Activated CD4-positive, alpha-beta T cell treated with anti-CD3 and anti-CD28 coated beads for 36 hours (primary cell): ENCODE data around the gene ARID1B. TPM values are rescaled to one million over a fixed set of nuclear protein-coding genes. Genes with fewer than 3 reads are reported as not detected.

Source experiments
- ATAC-seq: fragments of 200-7000 bp; cut with Tn5 transposase; one replicate; pipeline ENCODE4 v1.10.0; 2021; ENCODE audit warnings: mild to moderate bottlenecking, moderate library complexity
- CTCF ChIA-PET: fragments of 350-600 bp; sonication (Branson Sonifier 250); formaldehyde crosslinking; loops from one replicate; lab custom pipeline; 2021; ENCODE audit warnings: antibody characterized with exemption; lab: Charles Lee
- POLR2A ChIA-PET: fragments of 350-600 bp; sonication (Branson Sonifier 250); formaldehyde crosslinking; loops from one replicate; lab custom pipeline; 2021; ENCODE audit warnings: antibody characterized with exemption, inconsistent platforms; lab: Charles Lee
- DNase-seq: peaks from one replicate; pipeline ENCODE4 v3.0.0-alpha.2; 2020
- H3K27ac Mint-ChIP-seq: one replicate; pipeline ENCODE4 v1.8.0; 2021; ENCODE audit warnings: mixed read lengths
- H3K27me3 Mint-ChIP-seq: one replicate; pipeline ENCODE4 v1.8.0; 2021; ENCODE audit warnings: mixed read lengths
- H3K36me3 Mint-ChIP-seq: one replicate; pipeline ENCODE4 v1.8.0; 2021; ENCODE audit warnings: low read depth, mixed read lengths
- H3K4me1 Mint-ChIP-seq: one replicate; pipeline ENCODE4 v1.8.0; 2021; ENCODE audit warnings: mixed read lengths
- H3K4me3 Mint-ChIP-seq: one replicate; pipeline ENCODE4 v1.8.0; 2021; ENCODE audit warnings: mild to moderate bottlenecking, moderate library complexity, mixed read lengths
- H3K9me3 Mint-ChIP-seq: one replicate; pipeline ENCODE4 v1.8.0; 2021; ENCODE audit warnings: low read depth, mixed read lengths
- intact Hi-C, 2 experiments: fragments of 100-400 bp; cut with DNase I in 1 of 2; cut with micrococcal nuclease in 1 of 2; formaldehyde crosslinking; loops; one replicate each; pipeline versions ENCODE4 v1.14.2 to v1.15.1; 2022 to 2024; cut with DNase I, micrococcal nuclease
- total RNA-seq, 2 experiments: library from RNA; stranded (reverse); gene quantifications; one replicate each; pipeline ENCODE4 v1.2.3, GENCODE V29; 2021

ARID1B gene
- total RNA-seq, 2 experiments from 2014 or later, result 42.2 to 53.6 TPM

GRCh38 chr6:157124485-157125254 is 347.5 kb downstream of the ARID1B start:
- Mint-ChIP-seq H3K36me3 (peaks cover 7% of the 10 kb centered on the region), H3K9me3 (no peaks in the 10 kb centered on the region), H3K27me3 (no peaks in the 10 kb centered on the region), H3K27ac (no peak overlapping the region), H3K4me1 (peaks cover 4% of the 10 kb centered on the region), H3K4me3 (no peak overlapping the region)
- ChIA-PET POLR2A (interaction anchor here (0.7 kb wide), 1 partner anchor 71 kb away, joined by 3 read pairs; no protein-coding TSS in a partner anchor), CTCF (interaction anchor here (0.5 to 0.8 kb wide), 3 partner anchors 15 to 641 kb away, joined by 3 to 4 read pairs (median 3); no protein-coding TSS in a partner anchor)
- DNase-seq, result no peak
- no peak for ATAC-seq
- intact Hi-C loops, result no loop called here

GRCh38 chr6:157125531-157125930 is 348.4 kb downstream of the ARID1B start:
- DNase-seq, result no peak
- intact Hi-C loops, result no loop called here
- ChIA-PET CTCF (no interaction called here), POLR2A (no interaction called here)
- Mint-ChIP-seq H3K27ac (no peak overlapping the region), H3K9me3 (no peaks in the 10 kb centered on the region), H3K4me1 (peaks cover 4% of the 10 kb centered on the region), H3K27me3 (no peaks in the 10 kb centered on the region), H3K36me3 (peaks cover 7% of the 10 kb centered on the region), H3K4me3 (no peak overlapping the region)
- ATAC-seq, result no peak

GRCh38 chr6:157126183-157127098 is 349.3 kb downstream of the ARID1B start:
- Mint-ChIP-seq H3K36me3 (peaks cover 2% of the 10 kb centered on the region), H3K27ac (no peak overlapping the region), H3K4me1 (no peaks in the 10 kb centered on the region), H3K4me3 (no peak overlapping the region), H3K27me3 (no peaks in the 10 kb centered on the region), H3K9me3 (no peaks in the 10 kb centered on the region)
- DNase-seq (no peak), ATAC-seq (no peak)
- ChIA-PET CTCF (no interaction called here), POLR2A (no interaction called here)
- intact Hi-C loops, result no loop called here

- Mint-ChIP-seq H3K27ac (no peak overlapping the region), H3K36me3 (peaks cover 2% of the 10 kb centered on the region), H3K4me1 (no peaks in the 10 kb centered on the region), H3K9me3 (no peaks in the 10 kb centered on the region), H3K4me3 (no peak overlapping the region), H3K27me3 (no peaks in the 10 kb centered on the region)
- intact Hi-C loops, result no loop called here
- DNase-seq (no peak), ATAC-seq (no peak)
- CTCF ChIA-PET, result interaction anchor here (1.1 to 1.2 kb wide), 2 partner anchors 56 to 94 kb away, joined by 3 read pairs; no protein-coding TSS in a partner anchor
- POLR2A ChIA-PET, result no interaction called here
Observed at GRCh38 chr6:157128235-157128775, 351.1 kb downstream of the ARID1B start.

- Mint-ChIP-seq H3K4me3 (no peak overlapping the region), H3K27ac (no peak overlapping the region), H3K4me1 (no peaks in the 10 kb centered on the region), H3K9me3 (no peaks in the 10 kb centered on the region), H3K27me3 (no peaks in the 10 kb centered on the region), H3K36me3 (peaks cover 8% of the 10 kb centered on the region)
- intact Hi-C loops, result no loop called here
- POLR2A ChIA-PET, result no interaction called here
- CTCF ChIA-PET, result interaction anchor here (1.4 to 1.5 kb wide), 2 partner anchors 14 to 21 kb away, joined by 4 to 5 read pairs; no protein-coding TSS in a partner anchor
- DNase-seq (no peak), ATAC-seq (no peak)
Observed at GRCh38 chr6:157131250-157131649, 354.1 kb downstream of the ARID1B start.

- DNase-seq, result no peak
- no peaks in the 10 kb centered on the region for H3K9me3 Mint-ChIP-seq
- no peak overlapping the region for H3K27ac Mint-ChIP-seq
- ChIA-PET CTCF (interaction anchor here (1.2 kb wide), 1 partner anchor 19 kb away, joined by 3 read pairs; no protein-coding TSS in a partner anchor), POLR2A (no interaction called here)
- no peaks in the 10 kb centered on the region for H3K27me3 Mint-ChIP-seq
- H3K36me3 Mint-ChIP-seq, result peaks cover 10% of the 10 kb centered on the region
- intact Hi-C loops, result no loop called here
- no peak for ATAC-seq
- H3K4me3 Mint-ChIP-seq, result no peak overlapping the region
- H3K4me1 Mint-ChIP-seq, result peaks cover 12% of the 10 kb centered on the region
Observed at GRCh38 chr6:157133856-157134255, 356.7 kb downstream of the ARID1B start.

- ChIA-PET POLR2A (no interaction called here), CTCF (interaction anchor here (1.2 kb wide), 1 partner anchor 18 kb away, joined by 3 read pairs; no protein-coding TSS in a partner anchor)
- no peak for DNase-seq
- H3K36me3 Mint-ChIP-seq, result peaks cover 10% of the 10 kb centered on the region
- no peaks in the 10 kb centered on the region for H3K27me3 Mint-ChIP-seq
- no peak for ATAC-seq
- no peak overlapping the region for H3K4me3 Mint-ChIP-seq
- peaks cover 12% of the 10 kb centered on the region for H3K4me1 Mint-ChIP-seq
- no peaks in the 10 kb centered on the region for H3K9me3 Mint-ChIP-seq
- no peak overlapping the region for H3K27ac Mint-ChIP-seq
- intact Hi-C loops, result no loop called here
Observed at GRCh38 chr6:157134402-157135047, 357.3 kb downstream of the ARID1B start.

- ATAC-seq, result no peak
- ChIA-PET CTCF (no interaction called here), POLR2A (interaction anchor here (0.7 kb wide), 1 partner anchor 107 kb away, joined by 3 read pairs; no protein-coding TSS in a partner anchor)
- Mint-ChIP-seq H3K27ac (no peak overlapping the region), H3K4me1 (peaks cover 12% of the 10 kb centered on the region), H3K9me3 (no peaks in the 10 kb centered on the region), H3K36me3 (peaks cover 12% of the 10 kb centered on the region), H3K4me3 (no peak overlapping the region), H3K27me3 (no peaks in the 10 kb centered on the region)
- intact Hi-C loops, result no loop called here
- DNase-seq, result no peak
Observed at GRCh38 chr6:157135691-157136090, 358.5 kb downstream of the ARID1B start.

GRCh38 chr6:157137501-157137900 is 360.3 kb downstream of the ARID1B start:
- peak overlapping the region; percentile 60 for H3K27ac Mint-ChIP-seq
- DNase-seq (no peak), ATAC-seq (no peak)
- H3K4me3 Mint-ChIP-seq, result no peak overlapping the region
- no peaks in the 10 kb centered on the region for H3K9me3 Mint-ChIP-seq
- peaks cover 12% of the 10 kb centered on the region for H3K4me1 Mint-ChIP-seq
- no peaks in the 10 kb centered on the region for H3K27me3 Mint-ChIP-seq
- intact Hi-C loops, result no loop called here
- ChIA-PET POLR2A (no interaction called here), CTCF (interaction anchor here (1.5 kb wide), 1 partner anchor 30 kb away, joined by 3 read pairs; no protein-coding TSS in a partner anchor)
- peaks cover 15% of the 10 kb centered on the region for H3K36me3 Mint-ChIP-seq

- H3K36me3 Mint-ChIP-seq, result peaks cover 15% of the 10 kb centered on the region
- ATAC-seq (no peak), DNase-seq (no peak)
- no peak overlapping the region for H3K4me3 Mint-ChIP-seq
- H3K9me3 Mint-ChIP-seq, result no peaks in the 10 kb centered on the region
- ChIA-PET POLR2A (interaction anchor here (0.6 kb wide), 1 partner anchor 33 kb away, joined by 11 read pairs; no protein-coding TSS in a partner anchor), CTCF (interaction anchor here (0.6 to 1.8 kb wide), 6 partner anchors 13 to 93 kb away, joined by 3 to 4 read pairs (median 3); no protein-coding TSS in a partner anchor)
- no peaks in the 10 kb centered on the region for H3K27me3 Mint-ChIP-seq
- intact Hi-C loops, result no loop called here
- no peak overlapping the region for H3K27ac Mint-ChIP-seq
- H3K4me1 Mint-ChIP-seq, result peaks cover 19% of the 10 kb centered on the region
Observed at GRCh38 chr6:157139054-157139708, 362.0 kb downstream of the ARID1B start.
